ENCODE data around the gene ESRRA. TPM values are rescaled to one million over a fixed set of nuclear protein-coding genes. Genes with fewer than 3 reads are reported as not detected.

The ESRRA gene
- 256 TPM for total RNA-seq
- long read RNA-seq, transcript ESRRA-201 (7 exons, 2,215 nt) = major isoform, 1,066 of 1,389 reads
- long read RNA-seq, transcript ESRRA-203 (7 exons, 2,218 nt) = minor isoform, 81 of 1,389 reads
- long read RNA-seq, partial matches to known transcripts = 96 of 1,389 reads
- long read RNA-seq, other reads (novel, unspliced or antisense) = 145 of 1,389 reads

DNA sequence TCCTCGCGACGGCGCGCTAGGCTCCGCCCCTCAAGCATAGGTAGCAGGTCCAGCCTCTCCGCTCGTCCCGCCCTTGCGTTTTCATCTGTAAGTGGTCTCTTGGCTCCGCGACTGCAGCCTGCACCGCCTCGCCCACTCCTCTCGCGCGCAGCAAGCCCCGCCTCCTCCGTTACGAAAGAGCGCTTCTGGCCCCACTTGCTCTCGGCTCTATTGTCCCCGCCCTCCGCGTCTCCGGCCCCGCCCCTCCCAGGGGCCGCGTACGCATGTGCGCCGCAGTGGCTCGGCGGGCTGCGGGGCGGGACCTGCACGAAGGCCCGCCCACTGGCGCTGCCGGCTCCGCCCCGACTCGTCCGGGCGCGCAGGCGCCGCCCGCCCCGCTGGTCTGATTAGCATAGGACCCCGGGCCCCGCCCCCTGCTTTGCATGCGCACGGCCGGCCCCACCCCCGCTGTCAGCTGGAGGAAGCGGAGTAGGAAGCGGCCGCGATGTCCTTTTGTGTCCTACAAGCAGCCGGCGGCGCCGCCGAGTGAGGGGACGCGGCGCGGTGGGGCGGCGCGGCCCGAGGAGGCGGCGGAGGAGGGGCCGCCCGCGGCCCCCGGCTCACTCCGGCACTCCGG, at the start of gene ESRRA:
TSS of gene ESRRA (plus strand) at position 450 of the 616 bp plus-strand sequence. CDS start 1,656 bp downstream, outside the sequence.
- intact Hi-C loops (cut with micrococcal nuclease) = no loop called here
- ATAC-seq = peak; percentile 88
- DNase-seq = peak; percentile 100

GRCh38 chr11:64256300-64256699, 49.0 kb upstream of the ESRRA start:
- no peak for ATAC-seq
- no peak for DNase-seq
- intact Hi-C loops (cut with micrococcal nuclease) = no loop called here

DNA sequence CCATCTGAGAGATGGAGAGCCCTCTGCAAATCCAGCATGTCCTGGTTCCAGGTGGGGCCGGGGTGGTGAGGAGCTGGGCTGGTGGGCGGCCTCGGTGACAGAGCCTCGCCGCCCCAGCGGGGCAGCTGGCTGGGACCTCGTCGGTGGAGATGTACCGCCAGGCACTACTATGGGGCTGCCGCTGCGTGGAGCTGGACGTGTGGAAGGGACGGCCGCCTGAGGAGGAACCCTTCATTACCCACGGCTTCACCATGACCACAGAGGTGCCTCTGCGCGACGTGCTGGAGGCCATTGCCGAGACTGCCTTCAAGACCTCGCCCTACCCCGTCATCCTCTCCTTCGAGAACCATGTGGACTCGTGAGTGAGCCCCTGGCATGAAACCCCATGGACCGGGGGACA, 47.0 kb upstream of the ESRRA start:
- no peak for DNase-seq
- intact Hi-C loops (cut with micrococcal nuclease) = no loop called here
- ATAC-seq = no peak

DNA sequence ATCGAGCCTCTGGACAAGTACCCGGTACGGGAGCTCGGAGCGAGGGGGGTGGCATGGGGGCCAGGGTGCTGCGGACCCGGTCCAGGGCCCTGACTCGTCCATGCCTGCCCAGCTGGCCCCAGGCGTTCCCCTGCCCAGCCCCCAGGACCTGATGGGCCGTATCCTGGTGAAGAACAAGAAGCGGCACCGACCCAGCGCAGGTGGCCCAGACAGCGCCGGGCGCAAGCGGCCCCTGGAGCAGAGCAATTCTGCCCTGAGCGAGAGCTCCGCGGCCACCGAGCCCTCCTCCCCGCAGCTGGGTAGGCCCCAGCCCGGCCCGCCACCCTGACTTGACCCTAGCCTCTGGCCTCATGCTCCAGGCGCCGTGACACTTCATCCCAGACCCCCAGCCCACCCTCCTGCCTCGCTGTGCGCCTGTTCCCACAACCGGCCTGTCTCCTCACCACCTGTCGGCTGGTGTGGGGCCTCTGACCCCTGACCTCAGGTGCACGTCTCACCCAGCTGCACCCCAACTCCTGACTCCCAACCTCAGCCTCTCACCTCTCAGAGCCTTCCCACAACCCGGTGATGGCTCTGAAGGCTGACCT, 46.3 kb upstream of the ESRRA start:
- ATAC-seq = no peak
- intact Hi-C loops (cut with micrococcal nuclease) = no loop called here
- no peak for DNase-seq

DNA sequence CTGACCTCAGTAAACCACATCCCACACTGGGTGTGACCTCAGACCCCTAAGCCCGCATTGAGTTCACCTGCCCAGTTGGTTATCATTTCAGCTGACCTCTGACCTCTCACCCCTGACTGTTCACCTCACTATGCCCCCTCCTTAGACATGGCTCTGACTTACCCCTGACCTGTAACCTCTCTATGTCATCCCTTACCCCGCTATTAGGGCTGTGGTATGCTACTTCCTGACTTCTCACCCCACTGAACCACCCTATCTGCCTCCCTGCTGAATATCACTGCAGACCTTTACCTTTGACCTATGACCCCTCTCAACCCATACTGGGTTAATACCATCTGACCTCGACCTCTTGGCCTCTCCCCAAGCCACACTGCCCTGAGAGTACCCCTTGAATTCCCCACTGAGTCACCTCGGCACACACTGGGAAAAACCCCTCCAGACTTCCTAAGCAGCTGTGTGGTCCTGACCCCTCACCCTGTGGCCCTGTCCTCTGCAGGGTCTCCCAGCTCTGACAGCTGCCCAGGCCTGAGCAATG, 45.7 kb upstream of the ESRRA start:
- no peak for ATAC-seq
- intact Hi-C loops (cut with micrococcal nuclease) = no loop called here

GRCh38 chr11:64260147-64260708, 45.1 kb upstream of the ESRRA start:
- intact Hi-C loops (cut with micrococcal nuclease) = no loop called here
- DNase-seq (no peak), ATAC-seq (no peak)

More for the DNA sequence above, 45.7 kb upstream of the ESRRA start:
- DNase-seq = no peak

DNA sequence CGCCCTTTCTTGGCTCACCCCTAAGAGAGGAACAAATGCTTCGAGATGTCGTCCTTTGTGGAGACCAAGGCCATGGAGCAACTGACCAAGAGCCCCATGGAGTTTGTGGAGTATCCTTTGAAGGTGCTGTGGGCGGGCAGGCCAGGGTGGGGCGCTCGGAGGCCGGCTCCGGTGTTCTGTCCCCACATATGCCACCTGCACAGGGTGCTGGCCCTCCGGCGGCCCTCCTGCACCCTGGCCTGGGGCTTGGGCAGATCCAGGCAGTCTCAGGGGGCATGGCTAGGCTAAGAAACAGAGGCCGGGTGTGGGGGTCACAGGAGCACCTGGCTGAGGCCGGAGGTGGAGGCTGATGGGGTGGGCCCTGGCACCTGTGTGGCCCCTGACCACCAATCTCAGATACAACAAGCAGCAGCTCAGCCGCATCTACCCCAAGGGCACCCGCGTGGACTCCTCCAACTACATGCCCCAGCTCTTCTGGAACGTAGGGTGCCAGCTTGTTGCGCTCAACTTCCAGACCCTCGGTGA, 43.7 kb upstream of the ESRRA start:
- intact Hi-C loops (cut with micrococcal nuclease) = no loop called here
- ATAC-seq = no peak
- DNase-seq = no peak

DNA sequence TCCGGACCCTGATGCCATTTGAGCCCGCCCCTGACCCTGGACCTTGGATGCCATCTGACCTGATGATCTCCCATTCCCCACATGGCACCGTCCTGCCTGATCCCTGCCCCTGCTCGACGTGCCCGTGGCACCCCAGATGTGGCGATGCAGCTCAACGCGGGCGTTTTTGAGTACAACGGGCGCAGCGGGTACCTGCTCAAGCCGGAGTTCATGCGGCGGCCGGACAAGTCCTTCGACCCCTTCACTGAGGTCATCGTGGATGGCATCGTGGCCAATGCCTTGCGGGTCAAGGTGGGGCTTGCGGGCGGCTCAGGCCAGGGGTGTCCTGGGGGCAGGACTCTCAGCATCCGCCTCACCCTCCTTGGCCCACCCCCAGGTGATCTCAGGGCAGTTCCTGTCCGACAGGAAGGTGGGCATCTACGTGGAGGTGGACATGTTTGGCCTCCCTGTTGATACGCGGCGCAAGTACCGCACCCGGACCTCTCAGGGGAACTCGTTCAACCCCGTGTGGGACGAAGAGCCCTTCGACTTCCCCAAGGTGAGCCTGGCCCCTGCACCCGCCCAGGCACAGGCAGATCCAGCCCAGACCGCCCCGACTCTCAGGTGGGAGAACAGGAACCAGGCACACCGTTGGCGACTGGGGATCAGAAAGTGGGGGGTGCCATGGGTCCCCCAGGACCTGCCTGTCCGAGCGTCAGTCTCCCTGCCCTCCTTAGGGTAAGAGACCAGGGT, 42.9 kb upstream of the ESRRA start:
- ATAC-seq (no peak), DNase-seq (no peak)
- intact Hi-C loops (cut with micrococcal nuclease) = no loop called here

GRCh38 chr11:64263021-64263946, 42.0 kb upstream of the ESRRA start:
- intact Hi-C loops (cut with micrococcal nuclease) = no loop called here
- no peak for DNase-seq
- ATAC-seq = no peak

GRCh38 chr11:64263947-64264317, 41.4 kb upstream of the ESRRA start:
- intact Hi-C loops (cut with micrococcal nuclease) = no loop called here
- ATAC-seq = no peak
- DNase-seq = no peak

DNA sequence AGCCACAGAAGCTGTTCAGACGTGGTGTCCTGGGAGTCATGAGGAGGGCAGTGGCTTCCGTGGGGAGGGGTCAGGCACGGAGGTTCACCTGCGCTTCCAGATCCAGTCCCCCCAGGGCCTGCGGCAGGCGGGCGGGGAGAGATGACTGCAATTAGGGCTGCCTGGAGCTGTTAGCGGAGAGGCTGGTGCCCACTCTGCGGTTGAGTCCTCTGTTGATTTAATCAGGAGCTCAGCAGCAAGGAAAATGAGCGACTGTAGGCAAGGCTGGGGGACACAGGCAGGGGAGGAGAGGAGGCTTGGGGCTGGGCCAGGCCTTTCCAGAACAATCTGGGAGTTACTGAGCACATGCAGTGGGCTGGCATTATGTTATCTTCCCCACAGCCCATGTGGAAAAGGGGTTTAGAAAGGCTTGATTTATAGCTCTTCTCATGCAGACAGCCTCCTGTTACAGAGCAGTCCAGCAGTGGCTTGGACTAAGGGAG, 40.9 kb upstream of the ESRRA start:
- no peak for ATAC-seq
- no peak for DNase-seq
- intact Hi-C loops (cut with micrococcal nuclease) = no loop called here

GRCh38 chr11:64265176-64266160, 39.9 kb upstream of the ESRRA start:
- DNase-seq = no peak
- no peak for ATAC-seq
- intact Hi-C loops (cut with micrococcal nuclease) = no loop called here

- DNase-seq = no peak
These were observed 39.0 kb upstream of the ESRRA start for GRCh38 chr11:64266339-64266738.

GRCh38 chr11:64267207-64267945, 37.9 kb upstream of the ESRRA start:
- intact Hi-C loops (cut with micrococcal nuclease) = no loop called here
- DNase-seq = no peak
- ATAC-seq = no peak

More at GRCh38 chr11:64266339-64266738, 39.0 kb upstream of the ESRRA start:
- no peak for ATAC-seq
- intact Hi-C loops (cut with micrococcal nuclease) = no loop called here

- ATAC-seq = peak; percentile 0
- intact Hi-C loops (cut with micrococcal nuclease) = no loop called here
- peak; percentile 76 for DNase-seq
These were observed 37.1 kb upstream of the ESRRA start for GRCh38 chr11:64268025-64268892.
